IPS-20b (cell line): ENCODE data around the gene JARID2.

Experiments
- H3K27ac ChIP-seq: one replicate; pipeline ENCODE4 v1.5.1; 2013; ENCODE audit warnings: low read length
- H3K27me3 ChIP-seq: 2 replicates; pipeline ENCODE4 v1.6.1; 2013; ENCODE audit warnings: mild to moderate bottlenecking, low read length, inconsistent platforms; ENCODE audit not compliant: insufficient read depth
- H3K36me3 ChIP-seq: 2 replicates; pipeline ENCODE4 v1.6.1; 2013; ENCODE audit warnings: low read depth, mild to moderate bottlenecking, inconsistent platforms, low read length, moderate library complexity; ENCODE audit not compliant: insufficient read depth
- H3K4me1 ChIP-seq: 2 replicates; pipeline ENCODE4 v1.6.1; 2013; ENCODE audit warnings: mild to moderate bottlenecking, control low read depth, inconsistent platforms, low read length, moderate library complexity; ENCODE audit not compliant: insufficient read depth
- H3K4me3 ChIP-seq: 2 replicates; pipeline ENCODE4 v1.5.1; 2013; ENCODE audit warnings: mild to moderate bottlenecking, low read length, inconsistent platforms
- H3K9ac ChIP-seq: 2 replicates; pipeline ENCODE4 v1.6.1; 2013; ENCODE audit warnings: low read depth, mild to moderate bottlenecking, inconsistent platforms, low read length, moderate library complexity
- H3K9me3 ChIP-seq: 2 replicates; pipeline ENCODE4 v1.6.1; 2013; ENCODE audit warnings: mild to moderate bottlenecking, low read depth, low read length, inconsistent platforms; ENCODE audit not compliant: insufficient read depth

JARID2 gene

GRCh38 chr6:15344192-15344519, 98.3 kb downstream of the JARID2 start:
- H3K27me3 ChIP-seq: no peaks in the 10 kb centered on the region
- no peak overlapping the region for H3K4me3 ChIP-seq
- H3K9me3 ChIP-seq: no peaks in the 10 kb centered on the region
- H3K9ac ChIP-seq: no peak overlapping the region
- H3K27ac ChIP-seq: no peak overlapping the region
- H3K4me1 ChIP-seq: peaks cover 52% of the 10 kb centered on the region
- no peaks in the 10 kb centered on the region; the same call in 1 of the 2 replicates for H3K36me3 ChIP-seq

GRCh38 chr6:15344831-15345230, 99.0 kb downstream of the JARID2 start:
- no peak overlapping the region for H3K4me3 ChIP-seq
- H3K27ac ChIP-seq: no peak overlapping the region
- H3K4me1 ChIP-seq: peaks cover 54% of the 10 kb centered on the region
- no peaks in the 10 kb centered on the region for H3K9me3 ChIP-seq
- no peaks in the 10 kb centered on the region; the same call in 1 of the 2 replicates for H3K36me3 ChIP-seq
- no peak overlapping the region for H3K9ac ChIP-seq
- H3K27me3 ChIP-seq: no peaks in the 10 kb centered on the region

- Histone ChIP-seq H3K9ac (no peak overlapping the region), H3K36me3 (no peaks in the 10 kb centered on the region; the same call in 1 of the 2 replicates), H3K27ac (no peak overlapping the region), H3K4me1 (peaks cover 53% of the 10 kb centered on the region), H3K27me3 (no peaks in the 10 kb centered on the region), H3K4me3 (no peak overlapping the region), H3K9me3 (no peaks in the 10 kb centered on the region)
These were observed 100.4 kb downstream of the JARID2 start for GRCh38 chr6:15346315-15346714.

GRCh38 chr6:15348528-15348927, 102.7 kb downstream of the JARID2 start:
- Histone ChIP-seq H3K9me3 (no peaks in the 10 kb centered on the region), H3K27me3 (no peaks in the 10 kb centered on the region), H3K27ac (no peak overlapping the region), H3K36me3 (no peaks in the 10 kb centered on the region; the same call in 1 of the 2 replicates), H3K4me3 (no peak overlapping the region), H3K9ac (no peak overlapping the region), H3K4me1 (peaks cover 56% of the 10 kb centered on the region)

GRCh38 chr6:15349379-15349778, 103.5 kb downstream of the JARID2 start:
- no peak overlapping the region for H3K27ac ChIP-seq

GRCh38 chr6:15350386-15351083, 104.7 kb downstream of the JARID2 start:
- Histone ChIP-seq H3K9me3 (no peaks in the 10 kb centered on the region), H3K4me1 (peaks cover 48% of the 10 kb centered on the region), H3K9ac (no peak overlapping the region), H3K36me3 (no peaks in the 10 kb centered on the region; the same call in 1 of the 2 replicates), H3K27ac (no peak overlapping the region), H3K4me3 (no peak overlapping the region), H3K27me3 (no peaks in the 10 kb centered on the region)

More at GRCh38 chr6:15349379-15349778, 103.5 kb downstream of the JARID2 start:
- no peak overlapping the region for H3K4me3 ChIP-seq
- H3K9me3 ChIP-seq: no peaks in the 10 kb centered on the region
- no peaks in the 10 kb centered on the region; the same call in 1 of the 2 replicates for H3K36me3 ChIP-seq
- H3K4me1 ChIP-seq: peaks cover 54% of the 10 kb centered on the region
- H3K9ac ChIP-seq: no peak overlapping the region
- H3K27me3 ChIP-seq: no peaks in the 10 kb centered on the region

- H3K27ac ChIP-seq: no peak overlapping the region
- no peak overlapping the region for H3K4me3 ChIP-seq
- no peaks in the 10 kb centered on the region; the same call in 1 of the 2 replicates for H3K36me3 ChIP-seq
- no peak overlapping the region for H3K9ac ChIP-seq
- no peaks in the 10 kb centered on the region for H3K27me3 ChIP-seq
- H3K4me1 ChIP-seq: peaks cover 54% of the 10 kb centered on the region
- H3K9me3 ChIP-seq: no peaks in the 10 kb centered on the region
These were observed 105.8 kb downstream of the JARID2 start for GRCh38 chr6:15351631-15352030.

GRCh38 chr6:15352220-15352619, 106.4 kb downstream of the JARID2 start:
- H3K36me3 ChIP-seq: no peaks in the 10 kb centered on the region; the same call in 1 of the 2 replicates
- H3K27me3 ChIP-seq: no peaks in the 10 kb centered on the region
- H3K9ac ChIP-seq: no peak overlapping the region
- H3K4me1 ChIP-seq: peaks cover 55% of the 10 kb centered on the region
- no peak overlapping the region for H3K27ac ChIP-seq
- no peaks in the 10 kb centered on the region for H3K9me3 ChIP-seq
- H3K4me3 ChIP-seq: no peak overlapping the region

GRCh38 chr6:15352845-15353244, 107.0 kb downstream of the JARID2 start:
- Histone ChIP-seq H3K4me1 (peaks cover 59% of the 10 kb centered on the region), H3K9ac (no peak overlapping the region), H3K27ac (no peak overlapping the region)

GRCh38 chr6:15355683-15356099, 109.8 kb downstream of the JARID2 start:
- H3K36me3 ChIP-seq: no peaks in the 10 kb centered on the region
- no peak overlapping the region for H3K27ac ChIP-seq
- H3K9me3 ChIP-seq: no peaks in the 10 kb centered on the region
- H3K9ac ChIP-seq: no peak overlapping the region
- no peaks in the 10 kb centered on the region for H3K27me3 ChIP-seq
- no peak overlapping the region for H3K4me3 ChIP-seq
- H3K4me1 ChIP-seq: peaks cover 64% of the 10 kb centered on the region

More at GRCh38 chr6:15352845-15353244, 107.0 kb downstream of the JARID2 start:
- no peaks in the 10 kb centered on the region; the same call in 1 of the 2 replicates for H3K36me3 ChIP-seq
- no peaks in the 10 kb centered on the region for H3K27me3 ChIP-seq
- H3K9me3 ChIP-seq: no peaks in the 10 kb centered on the region
- H3K4me3 ChIP-seq: no peak overlapping the region

- no peak overlapping the region for H3K4me3 ChIP-seq
- H3K9me3 ChIP-seq: no peaks in the 10 kb centered on the region
- no peak overlapping the region for H3K9ac ChIP-seq
- H3K27me3 ChIP-seq: no peaks in the 10 kb centered on the region
- peaks cover 65% of the 10 kb centered on the region for H3K4me1 ChIP-seq
- H3K36me3 ChIP-seq: no peaks in the 10 kb centered on the region; the same call in 1 of the 2 replicates
- H3K27ac ChIP-seq: no peak overlapping the region
These were observed 110.3 kb downstream of the JARID2 start for GRCh38 chr6:15356179-15356578.

- Histone ChIP-seq H3K36me3 (no peaks in the 10 kb centered on the region; the same call in 1 of the 2 replicates), H3K27me3 (no peaks in the 10 kb centered on the region), H3K4me1 (peaks cover 64% of the 10 kb centered on the region), H3K4me3 (no peak overlapping the region), H3K9me3 (no peaks in the 10 kb centered on the region), H3K9ac (no peak overlapping the region), H3K27ac (no peak overlapping the region)
These were observed 111.1 kb downstream of the JARID2 start for GRCh38 chr6:15356937-15357336.
